ENCODE data around the gene TMEM181. TPM values are rescaled to one million over a fixed set of nuclear protein-coding genes. Genes with fewer than 3 reads are reported as not detected.

Gene TMEM181
- total RNA-seq, 4 donors from 2014 or later = 16.7 to 28.1 (median 21.2) TPM

GRCh38 chr6:158564243-158565121 lies 4.6 kb downstream of the TMEM181 start:
- H3K27me3 ChIP-seq = no peaks in the 10 kb centered on the region
- TF ChIP-seq POLR2A (IDR thresholded peaks at IDR 0.05) (no peak), CTCF (IDR thresholded peaks at IDR 0.05) (no peak)
- no peaks in the 10 kb centered on the region for H3K36me3 ChIP-seq
- intact Hi-C loops (cut with DNase I) = no loop called here
- peak in 1 of 2 donors; percentile 8 for DNase-seq
- 82 to 92% methylated on average over 15 to 16 of the region's 16 CpGs for WGBS, 2 donors
- H3K4me3 ChIP-seq (replicated peaks in 1 of 3) = no peak overlapping the region
- peaks cover 12 to 18% of the 10 kb centered on the region in 2 donors for H3K4me1 ChIP-seq
- no peak overlapping the region for H3K27ac ChIP-seq
- no peaks in the 10 kb centered on the region for H3K9me3 ChIP-seq

- peaks cover 12 to 18% of the 10 kb centered on the region in 2 donors for H3K4me1 ChIP-seq
- H3K9me3 ChIP-seq = no peaks in the 10 kb centered on the region
- H3K4me3 ChIP-seq (replicated peaks in 1 of 3) = no peak overlapping the region
- no peaks in the 10 kb centered on the region for H3K36me3 ChIP-seq
- no peak for TF ChIP-seq POLR2A (IDR thresholded peaks at IDR 0.05)
- TF ChIP-seq CTCF (IDR thresholded peaks at IDR 0.05) = no peak
- no peak for DNase-seq
- intact Hi-C loops (cut with DNase I) = no loop called here
- H3K27ac ChIP-seq = no peak overlapping the region
- 90% methylated on average over 7 to 8 of the region's 9 CpGs for WGBS, 2 donors
- H3K27me3 ChIP-seq = no peaks in the 10 kb centered on the region
Measured at GRCh38 chr6:158565122-158565429, 5.2 kb downstream of the TMEM181 start.

GRCh38 chr6:158565482-158566040 lies 5.7 kb downstream of the TMEM181 start:
- peaks cover 12 to 18% of the 10 kb centered on the region in 2 donors for H3K4me1 ChIP-seq
- 88 to 93% methylated on average over 13 to 14 of the region's 14 CpGs for WGBS, 2 donors
- no peaks in the 10 kb centered on the region for H3K27me3 ChIP-seq
- H3K36me3 ChIP-seq = no peaks in the 10 kb centered on the region
- H3K4me3 ChIP-seq (replicated peaks in 1 of 3) = no peak overlapping the region
- no peak for TF ChIP-seq CTCF (IDR thresholded peaks at IDR 0.05)
- no peak for TF ChIP-seq POLR2A (IDR thresholded peaks at IDR 0.05)
- H3K27ac ChIP-seq = no peak overlapping the region
- DNase-seq = no peak
- intact Hi-C loops (cut with DNase I) = no loop called here
- H3K9me3 ChIP-seq = no peaks in the 10 kb centered on the region

GRCh38 chr6:158566207-158566818 lies 6.4 kb downstream of the TMEM181 start:
- DNase-seq = no peak
- intact Hi-C loops (cut with DNase I) = no loop called here
- Histone ChIP-seq H3K27me3 (no peaks in the 10 kb centered on the region), H3K27ac (no peak overlapping the region), H3K36me3 (no peaks in the 10 kb centered on the region), H3K9me3 (no peaks in the 10 kb centered on the region), H3K4me3 (replicated peaks in 1 of 3) (no peak overlapping the region), H3K4me1 (peaks cover 6 to 12% of the 10 kb centered on the region in 2 donors)
- 95 to 97% methylated on average over 9 of the region's 9 CpGs for WGBS, 2 donors
- TF ChIP-seq CTCF (IDR thresholded peaks at IDR 0.05) (no peak), POLR2A (IDR thresholded peaks at IDR 0.05) (no peak)

- TF ChIP-seq POLR2A (IDR thresholded peaks at IDR 0.05) (no peak), CTCF (IDR thresholded peaks at IDR 0.05) (no peak)
- Histone ChIP-seq H3K4me1 (peaks cover 0 to 4% of the 10 kb centered on the region in 2 donors), H3K9me3 (no peaks in the 10 kb centered on the region), H3K27ac (no peak overlapping the region), H3K4me3 (replicated peaks in 1 of 3) (no peak overlapping the region), H3K27me3 (no peaks in the 10 kb centered on the region), H3K36me3 (no peaks in the 10 kb centered on the region)
- no peak for DNase-seq
- 93 to 95% methylated on average over 10 of the region's 10 CpGs for WGBS, 2 donors
- intact Hi-C loops (cut with DNase I) = no loop called here
Measured at GRCh38 chr6:158567152-158567551, 7.3 kb downstream of the TMEM181 start.
